HG03457 (cell line): Measurements from ENCODE around the gene CADM1.

Experiments used
- ATAC-seq: cut with Tn5 transposase; IDR thresholded peaks from one replicate; pipeline ENCODE4 v1.9.1; 2021; ENCODE audit warnings: moderate number of reproducible peaks; ENCODE audit not compliant: unreplicated experiment

CADM1 gene

DNA sequence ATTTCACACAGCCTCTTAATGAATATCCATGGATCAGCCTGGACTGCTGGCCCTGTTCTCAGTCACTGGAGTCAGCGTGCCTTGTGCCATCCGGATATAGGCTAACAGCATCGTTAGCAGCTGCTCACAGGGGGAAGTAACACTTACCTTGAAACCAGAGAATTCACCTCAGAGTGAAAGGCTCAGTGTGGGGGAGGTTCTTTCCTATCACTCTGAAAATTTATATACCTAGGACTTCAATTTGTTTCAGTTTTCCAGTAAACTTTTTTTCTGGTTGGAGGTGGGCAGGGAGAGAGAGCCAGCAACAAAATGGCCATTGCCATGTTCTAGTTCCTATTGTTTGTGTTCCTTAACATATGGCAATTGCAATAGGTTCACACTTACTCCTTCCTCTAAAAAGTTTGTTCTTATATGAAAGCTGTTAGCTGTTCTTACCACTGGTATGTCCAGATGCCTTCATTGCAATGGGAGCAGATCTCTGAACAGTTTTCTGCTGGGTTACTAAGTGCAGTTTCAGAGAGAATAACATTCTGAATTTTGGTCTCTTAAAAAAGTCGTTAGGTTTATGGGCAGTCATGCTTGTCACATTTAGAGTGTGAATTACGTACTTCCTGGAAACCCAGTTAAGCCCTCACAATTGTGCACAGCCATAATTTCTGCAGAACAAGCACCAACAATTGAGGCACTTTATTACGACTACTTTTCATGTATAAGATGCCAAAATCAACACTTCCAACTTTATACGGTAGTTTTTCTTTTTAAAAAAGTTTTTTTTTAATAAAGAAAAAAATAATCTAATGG is 247.6 kb downstream of the CADM1 start:
- no peak for ATAC-seq

DNA sequence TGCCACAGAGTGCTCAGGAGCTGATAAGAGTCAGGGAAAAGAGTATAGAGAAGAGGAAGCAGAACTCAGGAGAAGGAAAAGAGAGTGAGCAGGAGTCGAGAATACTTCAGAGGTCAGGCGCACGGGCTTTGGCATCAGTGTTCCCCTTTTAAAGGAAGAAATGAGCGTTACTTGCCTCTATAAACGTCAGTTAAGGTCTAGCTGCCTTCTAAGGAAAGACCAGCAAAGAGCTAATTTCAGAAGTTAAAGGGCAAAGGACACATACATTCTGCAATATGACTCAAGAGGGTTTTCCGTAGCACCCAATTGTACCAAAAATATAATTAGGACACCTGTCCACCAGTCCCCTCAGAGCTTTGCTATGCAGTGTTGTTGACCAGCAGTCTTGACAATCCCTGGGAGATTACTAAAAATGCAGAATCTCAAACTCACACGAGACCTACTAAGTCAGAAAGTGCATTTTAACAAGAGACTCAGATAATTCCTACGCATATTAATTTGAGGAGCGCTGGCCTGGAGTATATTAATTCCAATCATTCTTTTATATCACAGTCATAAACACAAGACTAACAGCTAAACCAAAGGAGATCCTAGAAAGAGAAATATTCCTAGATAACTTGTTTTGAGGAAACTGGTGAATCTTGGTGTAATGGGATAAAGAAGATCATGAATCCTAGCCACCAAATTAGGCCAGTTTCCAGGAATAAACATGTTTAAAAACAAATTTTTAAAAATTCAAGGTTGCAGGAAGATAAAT is 249.0 kb downstream of the CADM1 start:
- ATAC-seq = no peak

DNA sequence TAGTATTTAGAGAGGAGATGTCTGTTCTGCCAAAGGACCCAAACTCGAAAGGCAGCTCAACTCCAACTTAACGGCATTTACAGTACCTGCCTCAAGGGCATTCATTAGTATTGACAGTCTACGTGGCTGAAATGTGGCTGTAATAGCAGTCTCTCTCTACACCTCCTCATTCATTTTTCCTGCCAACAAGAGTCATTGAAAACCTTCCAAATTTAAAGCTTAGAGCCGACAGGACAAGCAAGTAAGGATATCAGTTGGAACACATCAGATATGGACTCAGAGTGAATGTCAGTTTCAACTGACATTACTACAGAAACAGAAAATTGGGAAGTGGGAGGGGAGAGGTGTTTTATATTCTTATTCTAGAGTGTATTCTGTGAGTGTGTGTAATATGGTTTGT is 253.1 kb downstream of the CADM1 start:
- ATAC-seq = no peak

DNA sequence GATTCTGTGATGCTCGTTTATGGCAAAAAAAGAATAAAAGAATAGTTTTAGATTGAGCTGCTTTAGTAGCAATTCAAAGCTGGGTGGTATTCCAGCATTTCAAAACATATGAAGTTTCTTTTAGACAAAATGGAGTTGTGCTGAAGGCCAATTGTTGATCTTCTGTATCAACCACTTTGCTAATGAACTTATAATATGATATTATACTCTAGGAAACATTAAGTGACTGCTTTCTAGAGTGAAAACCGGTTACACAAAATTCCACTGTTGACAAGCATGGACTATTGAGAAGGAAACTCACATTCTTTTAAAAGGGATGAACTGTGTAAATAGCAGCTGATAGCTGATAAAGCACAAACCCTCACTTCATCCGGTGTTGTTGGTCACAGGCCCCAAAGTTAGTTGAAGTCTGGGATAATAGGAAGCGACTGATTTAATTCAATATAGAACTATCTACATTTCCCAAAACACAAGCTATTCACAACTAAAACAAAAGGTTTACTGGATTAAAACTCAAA is 255.1 kb downstream of the CADM1 start:
- no peak for ATAC-seq

DNA sequence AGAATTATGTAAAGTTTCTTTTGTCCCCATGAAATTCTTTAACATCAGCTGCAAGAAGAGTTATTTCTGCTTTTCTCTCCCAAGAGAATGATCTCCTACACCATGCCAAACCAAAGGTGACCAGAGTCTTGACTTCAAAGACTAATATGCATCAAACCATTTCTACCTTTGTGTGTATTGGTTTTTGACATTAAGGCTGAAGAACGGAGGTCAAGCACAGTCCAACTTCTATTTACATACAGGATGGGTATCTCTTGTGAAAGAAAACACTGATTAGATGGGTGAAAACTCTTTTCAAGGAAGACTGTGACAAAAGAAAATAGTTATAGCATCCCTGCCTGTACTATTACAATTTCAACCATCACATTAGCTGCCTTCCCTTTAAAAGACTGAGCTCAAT is 256.3 kb downstream of the CADM1 start:
- ATAC-seq = no peak

DNA sequence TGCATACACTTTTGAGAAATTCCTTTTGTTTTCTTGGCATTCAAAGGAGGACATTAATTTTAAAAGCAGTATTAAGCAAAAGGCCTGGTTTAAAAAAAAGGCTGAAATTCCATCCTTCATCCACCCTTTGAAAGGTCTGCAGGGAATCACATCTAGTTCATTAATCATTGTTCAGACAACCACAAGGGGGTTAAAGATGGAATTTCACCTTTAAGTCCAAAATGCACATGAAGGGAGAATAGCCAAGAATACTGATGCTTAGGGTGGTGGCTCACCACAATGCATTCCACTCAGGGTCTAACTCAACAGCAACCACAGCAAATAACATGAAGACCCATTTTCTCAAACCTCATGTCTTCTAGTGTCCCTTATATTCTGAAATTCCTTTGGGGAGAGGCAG is 256.9 kb downstream of the CADM1 start:
- ATAC-seq = no peak

DNA sequence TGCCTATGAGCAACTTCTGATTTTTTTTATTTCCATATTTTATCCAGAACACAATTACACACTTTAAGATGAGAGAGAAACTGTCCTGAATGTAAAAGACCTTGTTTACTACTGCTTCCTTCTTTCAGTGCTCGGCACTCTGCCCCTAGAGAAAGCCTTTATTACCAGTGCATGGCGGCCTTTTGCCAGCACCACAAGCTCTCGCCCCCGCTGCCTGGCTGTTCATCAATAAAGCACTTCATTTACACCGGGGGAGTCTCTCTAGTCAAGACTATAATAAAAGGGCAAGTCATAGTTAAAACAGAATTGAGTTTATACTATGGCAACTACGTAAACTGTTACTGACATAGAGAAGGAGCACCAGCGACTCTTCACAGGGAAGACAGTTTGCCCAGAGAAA is 259.5 kb downstream of the CADM1 start:
- ATAC-seq = no peak

DNA sequence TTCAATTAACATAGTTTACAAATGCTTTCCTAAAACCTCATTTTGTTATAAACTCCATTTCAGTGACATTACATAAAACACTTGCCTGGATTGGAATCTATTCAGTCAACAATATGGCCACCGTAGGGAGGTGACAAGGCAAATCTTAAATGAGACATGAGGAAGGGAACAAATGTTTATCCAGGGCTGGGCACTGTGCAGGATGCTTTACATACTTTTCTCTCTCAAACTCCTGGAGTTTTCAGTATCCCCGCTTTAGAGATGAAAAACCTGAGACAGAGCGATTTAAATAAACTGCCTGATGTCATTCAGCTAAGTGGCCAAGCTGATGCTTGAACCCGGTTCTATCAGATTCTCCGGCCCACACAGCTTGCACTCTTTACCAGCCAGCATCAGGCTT is 259.9 kb downstream of the CADM1 start:
- no peak for ATAC-seq

DNA sequence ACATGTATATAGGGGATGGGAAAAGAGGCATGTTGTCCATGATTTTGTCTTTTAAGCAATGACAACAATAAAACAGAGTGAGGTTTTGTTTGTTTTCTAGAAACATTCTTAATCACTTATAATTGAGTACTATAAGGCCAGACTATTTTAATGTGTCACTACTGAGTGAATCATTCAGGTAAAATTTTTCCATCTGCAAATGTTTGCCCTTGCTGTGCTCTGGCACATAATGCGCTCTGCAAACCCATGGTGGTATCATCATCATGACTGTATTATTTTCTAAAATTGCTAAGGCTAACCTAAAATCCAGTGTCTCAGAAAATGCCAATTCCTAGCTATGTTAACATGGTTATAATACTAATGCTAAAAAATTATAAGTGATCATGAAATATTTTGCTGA is 261.2 kb downstream of the CADM1 start:
- ATAC-seq = no peak

DNA sequence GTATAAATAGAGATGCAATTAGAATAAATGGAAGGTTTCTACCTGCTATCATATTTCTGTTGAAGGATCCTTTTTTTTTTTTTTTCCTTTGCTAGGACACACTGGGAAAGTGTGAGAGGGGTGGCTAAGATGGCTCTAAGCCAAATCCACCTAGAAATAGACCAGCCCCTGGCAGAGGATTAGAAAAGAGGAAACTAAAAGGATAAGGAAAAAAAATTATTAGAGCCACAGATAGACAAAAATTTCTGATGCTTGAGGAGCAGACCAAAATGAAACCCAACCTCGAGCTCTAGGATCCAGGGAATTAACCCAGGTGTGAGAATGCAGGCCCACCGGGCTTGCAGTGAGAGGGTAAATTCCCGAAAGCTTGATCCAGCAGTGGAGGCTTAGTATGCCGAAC is 262.3 kb downstream of the CADM1 start:
- ATAC-seq = no peak

DNA sequence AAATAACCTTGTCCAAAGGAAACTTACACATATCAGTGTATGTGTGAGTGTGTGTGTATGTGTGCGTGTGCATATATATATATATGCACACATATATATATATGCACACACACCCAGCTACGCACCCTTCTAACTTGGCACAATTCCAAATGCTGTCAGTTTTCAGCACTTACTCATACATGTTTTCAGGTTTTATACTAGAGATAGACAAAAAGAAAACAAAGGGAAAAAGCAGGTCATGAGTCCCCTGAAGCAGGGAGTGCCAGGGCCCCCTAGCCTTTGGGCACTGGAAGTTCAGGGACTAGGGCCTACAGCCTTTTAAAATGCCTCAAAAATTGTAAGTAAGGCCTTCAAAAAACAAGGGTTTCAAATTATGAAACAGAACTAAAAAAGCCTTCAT is 265.4 kb downstream of the CADM1 start:
- no peak for ATAC-seq

DNA sequence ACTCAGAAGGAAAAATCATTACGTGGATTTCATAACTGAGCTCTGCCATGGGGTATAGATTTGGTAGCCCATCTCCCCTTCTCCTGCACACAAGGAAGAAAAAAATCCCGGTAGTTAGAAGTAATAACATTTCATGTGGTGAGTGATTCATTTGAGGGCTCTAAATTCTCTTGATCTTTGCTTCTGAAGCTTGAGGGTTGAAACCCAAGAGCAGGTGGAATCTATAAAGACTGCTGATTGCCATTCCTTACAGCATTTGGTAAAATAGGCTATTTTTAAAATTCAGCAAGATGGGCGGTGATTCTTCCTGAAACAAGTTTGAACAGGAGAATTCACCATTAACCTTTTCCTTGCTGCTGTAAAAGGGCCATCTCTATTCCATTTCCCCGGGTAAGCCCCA is 266.1 kb downstream of the CADM1 start:
- ATAC-seq = no peak

DNA sequence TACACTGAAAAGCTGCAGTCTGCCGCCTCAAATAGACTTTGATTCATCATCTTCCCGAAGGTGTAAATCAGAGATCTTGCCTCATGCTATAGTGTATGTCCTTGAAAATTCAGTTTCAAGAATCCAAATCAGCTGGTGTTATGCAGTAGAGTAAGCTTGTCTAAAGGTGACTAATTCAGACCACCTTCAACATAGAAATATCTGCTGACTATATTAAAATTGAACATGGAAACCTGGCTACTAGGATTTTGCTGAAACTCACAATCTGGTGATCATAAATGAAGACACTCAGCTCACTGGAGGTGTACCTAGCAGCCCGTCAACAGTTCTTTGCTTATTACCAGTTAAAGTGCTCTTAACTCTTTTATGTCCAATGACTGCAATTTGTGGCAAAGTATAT is 266.6 kb downstream of the CADM1 start:
- no peak for ATAC-seq

DNA sequence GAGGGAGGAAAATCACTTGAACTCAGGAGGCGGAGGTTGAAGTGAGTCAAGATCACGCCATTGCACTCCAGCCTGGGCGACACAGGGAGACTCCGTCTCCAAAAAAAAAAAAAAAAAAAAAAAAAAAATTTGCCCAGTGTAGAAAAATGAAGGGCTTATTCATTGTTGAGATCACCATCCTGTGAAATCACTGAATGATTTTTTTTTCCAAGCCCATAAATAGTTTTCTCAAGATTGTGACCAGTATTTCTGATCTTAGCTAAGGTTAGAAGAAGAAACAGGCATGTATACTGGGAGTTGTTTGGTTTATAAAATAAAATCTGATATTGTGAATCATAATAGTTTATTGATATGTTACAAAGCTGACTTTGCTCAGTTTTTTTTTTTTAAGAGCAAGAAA is 269.4 kb downstream of the CADM1 start:
- ATAC-seq = no peak

DNA sequence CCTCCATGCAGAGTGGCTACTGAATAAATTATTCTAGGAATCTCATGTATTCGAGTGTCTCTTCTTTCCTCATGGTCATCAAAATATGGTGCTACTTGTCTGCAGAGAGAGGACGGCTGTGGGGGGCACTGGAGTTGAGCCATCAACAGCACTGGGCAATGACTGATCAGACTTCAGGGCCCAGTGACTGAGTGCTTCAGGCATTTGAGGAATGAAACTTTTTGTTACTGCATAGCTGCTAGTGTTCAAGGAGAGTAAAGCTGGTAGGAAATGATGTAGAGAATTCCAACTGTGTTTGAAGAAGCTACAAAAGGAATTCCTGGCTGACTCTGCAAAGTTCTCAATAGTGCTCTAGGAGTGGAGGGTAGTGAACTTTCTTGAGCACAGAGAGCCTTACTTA is 277.7 kb downstream of the CADM1 start:
- no peak for ATAC-seq

DNA sequence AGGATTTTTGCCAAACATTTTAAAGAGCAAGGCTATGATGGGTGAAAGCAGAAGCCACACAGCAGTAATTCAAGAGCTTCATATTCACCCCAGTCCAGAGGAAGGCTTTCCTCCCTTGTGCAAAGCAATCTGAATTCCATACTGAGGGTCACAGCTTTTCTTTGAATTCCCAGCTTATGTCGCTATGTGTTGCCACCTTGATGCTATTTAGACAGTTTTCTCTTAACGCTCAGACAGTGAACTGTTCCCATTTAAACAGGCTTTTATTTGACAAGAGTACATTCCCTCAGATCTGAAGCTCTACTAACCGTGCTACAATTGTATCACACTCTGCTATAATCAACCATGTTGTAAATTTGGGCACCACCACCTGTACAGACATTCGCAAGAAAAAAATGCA is 279.7 kb downstream of the CADM1 start:
- no peak for ATAC-seq

DNA sequence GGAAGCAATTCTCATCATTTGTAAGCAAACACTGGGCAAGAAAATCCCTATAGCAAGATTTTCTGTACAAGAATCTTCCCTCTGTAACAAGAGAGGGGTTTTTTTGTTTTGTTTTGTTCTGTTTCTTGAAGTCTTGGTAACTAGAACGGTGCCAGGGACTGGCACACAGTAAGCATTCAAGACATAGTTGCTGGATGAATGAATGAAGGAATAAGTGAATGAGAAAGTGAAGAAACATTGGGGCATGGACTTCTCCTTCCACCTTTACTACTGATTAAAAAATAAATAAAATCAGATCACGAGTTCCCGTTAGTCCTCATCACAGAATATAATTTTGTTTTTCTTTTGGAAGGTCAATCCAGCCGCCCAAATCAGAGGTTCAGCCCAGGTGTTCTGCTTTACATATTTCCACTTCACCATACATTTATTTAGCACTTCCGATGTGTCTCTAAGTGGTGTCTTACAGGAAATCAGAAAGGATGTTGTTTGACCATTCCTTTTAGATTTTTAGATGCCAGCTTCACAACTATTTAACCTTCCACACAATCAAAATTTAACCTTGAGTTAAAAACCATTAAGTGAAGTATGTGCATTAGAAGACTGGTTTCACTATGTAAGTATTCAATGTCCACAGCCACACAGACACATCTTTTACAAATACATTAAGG is 281.2 kb downstream of the CADM1 start:
- peak; percentile 28 for ATAC-seq

DNA sequence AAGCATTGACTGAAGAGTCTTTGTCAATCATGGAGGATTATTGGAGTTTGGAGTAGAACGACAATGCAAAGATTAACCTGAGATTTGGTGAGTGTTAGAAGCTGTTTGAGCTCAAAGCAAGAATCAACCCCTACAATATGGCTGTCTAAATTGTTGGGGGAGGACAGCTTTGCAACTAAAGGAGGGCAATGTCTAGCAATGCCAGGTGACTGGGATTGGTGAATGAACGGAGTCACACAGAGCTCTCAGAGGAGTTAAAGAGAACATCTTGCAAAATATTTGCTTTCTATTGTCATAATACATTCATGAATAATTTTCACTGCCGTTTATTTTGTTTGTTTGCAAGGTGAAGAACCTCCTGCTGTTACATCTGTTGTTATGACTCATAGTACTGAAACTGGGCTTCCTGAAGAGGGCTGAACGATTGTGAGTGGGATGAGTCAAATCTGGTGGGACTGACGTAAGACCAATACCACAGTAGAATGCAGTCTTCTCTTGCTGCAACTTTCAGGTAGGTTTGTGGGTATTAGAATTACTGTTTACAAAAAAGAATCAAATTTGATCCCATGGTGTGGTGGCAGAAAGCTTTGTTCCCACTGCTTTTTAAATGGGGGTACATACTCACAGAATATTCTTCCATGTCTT is 281.9 kb downstream of the CADM1 start:
- peak; percentile 94 for ATAC-seq

DNA sequence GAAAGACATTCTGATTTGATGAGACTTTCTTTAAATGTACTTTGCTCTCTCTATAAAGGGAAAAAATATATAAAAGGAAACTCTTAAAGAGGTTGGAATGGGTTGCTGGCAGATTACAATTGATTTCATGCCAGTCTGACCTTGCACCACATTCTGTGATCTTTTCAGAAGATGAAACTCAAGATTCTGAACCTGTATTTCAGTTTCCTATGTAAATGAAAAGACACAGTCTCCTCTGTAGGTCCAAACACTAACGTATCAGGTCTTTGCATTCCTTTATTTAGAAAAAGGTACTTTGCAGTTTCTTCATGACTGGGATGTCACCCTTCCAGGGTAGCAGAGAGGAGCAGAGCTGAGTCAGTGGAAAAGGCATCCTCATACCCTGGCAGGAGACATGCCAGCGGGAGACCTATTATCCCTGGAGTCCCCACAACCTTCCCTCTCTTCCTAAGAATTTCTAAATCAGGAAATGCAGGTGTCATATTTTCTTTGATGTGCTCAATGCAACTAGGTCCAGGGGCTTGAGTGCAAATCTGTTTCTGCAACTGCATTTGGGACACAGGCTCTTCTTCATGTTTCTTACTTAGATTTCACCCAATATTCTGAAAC is 282.6 kb downstream of the CADM1 start:
- no peak for ATAC-seq

DNA sequence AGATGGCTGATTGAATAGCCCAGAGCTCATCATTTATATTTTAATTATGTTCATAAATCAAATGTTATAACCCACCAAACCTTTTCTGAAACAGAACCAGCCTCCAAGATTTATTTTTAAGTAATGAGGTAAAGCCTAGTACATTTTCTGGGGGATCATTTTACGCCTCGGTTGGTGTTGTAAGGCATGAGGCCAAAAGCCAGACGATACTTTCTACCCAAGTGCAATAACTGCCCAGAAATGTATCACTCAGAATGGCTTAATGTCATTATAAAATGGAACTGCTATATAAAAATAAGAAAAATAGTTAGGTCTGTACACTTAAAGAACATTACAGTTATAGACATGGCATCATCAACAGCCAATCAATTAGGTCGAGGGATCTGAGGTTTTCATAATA is 283.3 kb downstream of the CADM1 start:
- ATAC-seq = no peak

DNA sequence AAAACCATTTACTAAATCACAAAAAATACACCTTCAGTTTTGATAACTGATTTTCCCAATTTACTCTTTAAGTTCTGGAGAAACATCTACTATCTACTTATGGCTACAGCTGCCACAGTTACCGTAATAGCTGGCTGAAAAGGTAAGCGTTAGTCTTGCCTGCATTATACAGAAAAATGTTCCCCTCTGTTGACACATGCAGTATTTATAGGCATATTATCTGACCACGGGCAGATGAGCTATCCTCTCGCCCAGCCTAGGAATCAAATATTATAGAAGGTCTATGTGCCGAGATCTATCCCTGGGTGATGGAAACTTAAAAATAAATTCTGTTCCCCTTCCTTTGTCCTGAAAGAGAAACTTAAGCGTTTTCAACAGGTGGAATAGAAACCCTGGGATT is 283.8 kb downstream of the CADM1 start:
- ATAC-seq = no peak
